ENCODE data around the gene CPSF4L.

DNA sequence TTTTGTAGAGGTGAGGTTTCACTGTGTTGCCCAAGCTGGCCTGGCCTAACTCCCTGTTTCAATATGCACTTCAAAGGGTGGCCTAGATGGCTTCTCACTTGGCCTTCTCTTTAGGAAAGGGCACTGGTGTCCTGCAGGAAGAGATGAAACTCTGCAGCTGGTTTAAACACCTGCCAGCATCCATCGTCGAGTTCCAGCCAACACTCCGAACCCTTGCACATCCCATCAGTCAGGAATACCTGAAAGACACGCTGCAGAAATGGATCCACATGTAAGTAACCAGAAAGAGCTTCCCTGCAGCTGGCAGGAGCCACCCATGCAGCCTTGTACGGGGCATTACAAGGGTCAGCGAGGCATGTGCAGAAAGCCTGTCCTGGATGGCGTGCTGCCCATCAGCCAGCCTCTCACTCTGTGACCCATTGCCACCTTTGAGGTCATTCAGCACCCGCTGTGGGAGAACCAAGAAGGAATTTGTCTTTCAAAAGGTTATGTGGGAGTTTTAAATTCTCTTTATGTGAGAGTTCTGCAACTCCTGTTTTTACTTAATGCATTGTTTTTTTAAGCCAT lies 61.8 kb downstream of the CPSF4L start:
- TF ChIP-seq, protein P1, sequence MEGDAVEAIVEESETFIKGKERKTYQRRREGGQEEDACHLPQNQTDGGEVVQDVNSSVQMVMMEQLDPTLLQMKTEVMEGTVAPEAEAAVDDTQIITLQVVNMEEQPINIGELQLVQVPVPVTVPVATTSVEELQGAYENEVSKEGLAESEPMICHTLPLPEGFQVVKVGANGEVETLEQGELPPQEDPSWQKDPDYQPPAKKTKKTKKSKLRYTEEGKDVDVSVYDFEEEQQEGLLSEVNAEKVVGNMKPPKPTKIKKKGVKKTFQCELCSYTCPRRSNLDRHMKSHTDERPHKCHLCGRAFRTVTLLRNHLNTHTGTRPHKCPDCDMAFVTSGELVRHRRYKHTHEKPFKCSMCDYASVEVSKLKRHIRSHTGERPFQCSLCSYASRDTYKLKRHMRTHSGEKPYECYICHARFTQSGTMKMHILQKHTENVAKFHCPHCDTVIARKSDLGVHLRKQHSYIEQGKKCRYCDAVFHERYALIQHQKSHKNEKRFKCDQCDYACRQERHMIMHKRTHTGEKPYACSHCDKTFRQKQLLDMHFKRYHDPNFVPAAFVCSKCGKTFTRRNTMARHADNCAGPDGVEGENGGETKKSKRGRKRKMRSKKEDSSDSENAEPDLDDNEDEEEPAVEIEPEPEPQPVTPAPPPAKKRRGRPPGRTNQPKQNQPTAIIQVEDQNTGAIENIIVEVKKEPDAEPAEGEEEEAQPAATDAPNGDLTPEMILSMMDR (conservative IDR thresholded peaks at IDR 0.05; ENCODE audit: low read depth, low read length) = no peak
- no peak for TF ChIP-seq EZH2 (IDR thresholded peaks at IDR 0.05; ENCODE audit: borderline replicate concordance, low read depth, low read length, poor library complexity, severe bottlenecking)

All from A673 (cell line).